Cardiac fibroblast (primary cell): ENCODE data around the gene SNCB.

Source experiments
- DNase-seq, 2 donors: peaks; one replicate each; pipeline versions ENCODE4 v3.0.0 to v3.0.0-alpha.2; 2010; ENCODE audit warnings: low read depth in 2 of 2
- H3K4me3 ChIP-seq, 2 donors: replicated peaks in 1 of 2; 1 replicate in 1 of 2; 2 replicates in 1 of 2; pipeline ENCODE4 v1.5.1; 2011; ENCODE audit warnings: low read depth in 2 of 2, low read length in 2 of 2, mild to moderate bottlenecking in 2 of 2, moderate library complexity in 1 of 2
- CTCF ChIP-seq: IDR thresholded peaks from one replicate; pipeline ENCODE4 v1.5.1; 2011; ENCODE audit warnings: low read depth, mild to moderate bottlenecking, low read length, inconsistent platforms

SNCB gene

GRCh38 chr5:176625512-176625911 is 4.8 kb downstream of the SNCB start:
- H3K4me3 ChIP-seq, result no peak overlapping the region
- no peak for TF ChIP-seq CTCF
- no peak for DNase-seq

- no peak for TF ChIP-seq CTCF
These were observed 5.4 kb downstream of the SNCB start for GRCh38 chr5:176624938-176625337.

GRCh38 chr5:176624142-176624541 is 6.2 kb downstream of the SNCB start:
- TF ChIP-seq CTCF, result no peak
- no peak overlapping the region for H3K4me3 ChIP-seq
- DNase-seq, result no peak

More at GRCh38 chr5:176624938-176625337, 5.4 kb downstream of the SNCB start:
- DNase-seq, result no peak
- H3K4me3 ChIP-seq, result no peak overlapping the region

GRCh38 chr5:176621661-176622079 is 8.7 kb downstream of the SNCB start:
- no peak overlapping the region for H3K4me3 ChIP-seq
- DNase-seq, result peak in 1 of 2 donors; percentile 41
- no peak for TF ChIP-seq CTCF

GRCh38 chr5:176620333-176620981 is 9.9 kb downstream of the SNCB start:
- peak overlapping the region in 1 of 2 donors; percentile 5 for H3K4me3 ChIP-seq
- no peak for TF ChIP-seq CTCF
- DNase-seq, result peak; percentile 21 to 30

- DNase-seq, result no peak
These were observed 10.6 kb downstream of the SNCB start for GRCh38 chr5:176619569-176620332.

More at GRCh38 chr5:176619569-176620332, 10.6 kb downstream of the SNCB start:
- peak overlapping the region in 1 of 2 donors; percentile 8 for H3K4me3 ChIP-seq
- no peak for TF ChIP-seq CTCF
